Measurements from ENCODE around the gene TAOK1.

GRCh38 chr17:29504711-29505110 is 114.5 kb downstream of the TAOK1 start:
- TF ChIP-seq CTCF (CRISPR knock-in tag; IDR thresholded peaks at IDR 0.05) = no peak
- TF ChIP-seq, protein P1, sequence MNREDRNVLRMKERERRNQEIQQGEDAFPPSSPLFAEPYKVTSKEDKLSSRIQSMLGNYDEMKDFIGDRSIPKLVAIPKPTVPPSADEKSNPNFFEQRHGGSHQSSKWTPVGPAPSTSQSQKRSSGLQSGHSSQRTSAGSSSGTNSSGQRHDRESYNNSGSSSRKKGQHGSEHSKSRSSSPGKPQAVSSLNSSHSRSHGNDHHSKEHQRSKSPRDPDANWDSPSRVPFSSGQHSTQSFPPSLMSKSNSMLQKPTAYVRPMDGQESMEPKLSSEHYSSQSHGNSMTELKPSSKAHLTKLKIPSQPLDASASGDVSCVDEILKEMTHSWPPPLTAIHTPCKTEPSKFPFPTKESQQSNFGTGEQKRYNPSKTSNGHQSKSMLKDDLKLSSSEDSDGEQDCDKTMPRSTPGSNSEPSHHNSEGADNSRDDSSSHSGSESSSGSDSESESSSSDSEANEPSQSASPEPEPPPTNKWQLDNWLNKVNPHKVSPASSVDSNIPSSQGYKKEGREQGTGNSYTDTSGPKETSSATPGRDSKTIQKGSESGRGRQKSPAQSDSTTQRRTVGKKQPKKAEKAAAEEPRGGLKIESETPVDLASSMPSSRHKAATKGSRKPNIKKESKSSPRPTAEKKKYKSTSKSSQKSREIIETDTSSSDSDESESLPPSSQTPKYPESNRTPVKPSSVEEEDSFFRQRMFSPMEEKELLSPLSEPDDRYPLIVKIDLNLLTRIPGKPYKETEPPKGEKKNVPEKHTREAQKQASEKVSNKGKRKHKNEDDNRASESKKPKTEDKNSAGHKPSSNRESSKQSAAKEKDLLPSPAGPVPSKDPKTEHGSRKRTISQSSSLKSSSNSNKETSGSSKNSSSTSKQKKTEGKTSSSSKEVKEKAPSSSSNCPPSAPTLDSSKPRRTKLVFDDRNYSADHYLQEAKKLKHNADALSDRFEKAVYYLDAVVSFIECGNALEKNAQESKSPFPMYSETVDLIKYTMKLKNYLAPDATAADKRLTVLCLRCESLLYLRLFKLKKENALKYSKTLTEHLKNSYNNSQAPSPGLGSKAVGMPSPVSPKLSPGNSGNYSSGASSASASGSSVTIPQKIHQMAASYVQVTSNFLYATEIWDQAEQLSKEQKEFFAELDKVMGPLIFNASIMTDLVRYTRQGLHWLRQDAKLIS (CRISPR knock-in tag; IDR thresholded peaks at IDR 0.05) = no peak

Data from HepG2 (cell line).